Activated CD4-positive, alpha-beta T cell treated with anti-CD3 and anti-CD28 coated beads for 36 hours (primary cell): ENCODE results near the gene MYCBP2. TPM values are rescaled to one million over a fixed set of nuclear protein-coding genes. Genes with fewer than 3 reads are reported as not detected.
A peak's percentile ranks its signal among the peaks of the same experiment; 100 is the strongest.
"Not testable (repeated sequence)": the region's sequence is repeated elsewhere in the genome, so short reads cannot be mapped to it uniquely, and the experiment has no call there.

Experiments used
- ATAC-seq: fragments of 200-7000 bp; cut with Tn5 transposase; one replicate; pipeline ENCODE4 v1.10.0; 2021; ENCODE audit warnings: mild to moderate bottlenecking, moderate library complexity
- CTCF ChIA-PET: fragments of 350-600 bp; sonication (Branson Sonifier 250); formaldehyde crosslinking; loops from one replicate; lab custom pipeline; 2021; ENCODE audit warnings: antibody characterized with exemption; lab: Charles Lee
- POLR2A ChIA-PET: fragments of 350-600 bp; sonication (Branson Sonifier 250); formaldehyde crosslinking; loops from one replicate; lab custom pipeline; 2021; ENCODE audit warnings: antibody characterized with exemption, inconsistent platforms; lab: Charles Lee
- DNase-seq: peaks from one replicate; pipeline ENCODE4 v3.0.0-alpha.2; 2020
- H3K27ac Mint-ChIP-seq: one replicate; pipeline ENCODE4 v1.8.0; 2021; ENCODE audit warnings: mixed read lengths
- H3K27me3 Mint-ChIP-seq: one replicate; pipeline ENCODE4 v1.8.0; 2021; ENCODE audit warnings: mixed read lengths
- H3K36me3 Mint-ChIP-seq: one replicate; pipeline ENCODE4 v1.8.0; 2021; ENCODE audit warnings: low read depth, mixed read lengths
- H3K4me1 Mint-ChIP-seq: one replicate; pipeline ENCODE4 v1.8.0; 2021; ENCODE audit warnings: mixed read lengths
- H3K4me3 Mint-ChIP-seq: one replicate; pipeline ENCODE4 v1.8.0; 2021; ENCODE audit warnings: mild to moderate bottlenecking, moderate library complexity, mixed read lengths
- H3K9me3 Mint-ChIP-seq: one replicate; pipeline ENCODE4 v1.8.0; 2021; ENCODE audit warnings: low read depth, mixed read lengths
- intact Hi-C, 2 experiments: fragments of 100-400 bp; cut with DNase I in 1 of 2; cut with micrococcal nuclease in 1 of 2; formaldehyde crosslinking; loops; one replicate each; pipeline versions ENCODE4 v1.14.2 to v1.15.1; 2022 to 2024; cut with DNase I, micrococcal nuclease
- total RNA-seq, 2 experiments: library from RNA; stranded (reverse); gene quantifications; one replicate each; pipeline ENCODE4 v1.2.3, GENCODE V29; 2021

The MYCBP2 gene
- total RNA-seq, 2 experiments from 2014 or later = 71.3 to 85.9 TPM

DNA sequence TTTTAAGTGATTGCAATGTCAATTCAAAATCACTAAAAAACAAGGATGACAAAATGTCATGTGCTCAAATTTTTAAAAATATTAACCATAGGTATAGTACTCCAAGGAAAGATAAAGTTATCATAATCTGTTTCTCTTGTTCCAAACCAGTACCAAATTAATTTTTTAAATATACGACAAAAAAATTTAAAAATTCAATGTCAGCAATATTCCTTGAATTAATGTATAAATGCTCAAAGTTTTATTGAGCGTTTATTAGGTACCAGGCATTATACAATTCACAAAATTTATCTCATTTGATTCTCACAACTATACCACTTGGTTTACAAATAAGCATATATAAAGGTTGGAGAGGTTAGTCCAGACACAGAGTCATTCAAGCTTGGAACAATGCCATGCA lies 64.7 kb downstream of the MYCBP2 start:
- POLR2A ChIA-PET = no interaction called here
- Mint-ChIP-seq H3K9me3 (no peaks in the 10 kb centered on the region), H3K4me3 (no peak overlapping the region), H3K27ac (no peak overlapping the region), H3K36me3 (peaks cover 39% of the 10 kb centered on the region), H3K27me3 (no peaks in the 10 kb centered on the region), H3K4me1 (no peaks in the 10 kb centered on the region)
- no peak for DNase-seq
- ATAC-seq = no peak
- CTCF ChIA-PET = no interaction called here
- intact Hi-C loops = no loop called here

GRCh38 chr13:77250975-77251374 lies 75.9 kb downstream of the MYCBP2 start:
- Mint-ChIP-seq H3K4me1 (peaks cover 23% of the 10 kb centered on the region), H3K27ac (no peak overlapping the region), H3K36me3 (peaks cover 48% of the 10 kb centered on the region), H3K9me3 (no peaks in the 10 kb centered on the region), H3K4me3 (no peak overlapping the region), H3K27me3 (no peaks in the 10 kb centered on the region)
- ChIA-PET POLR2A (no interaction called here), CTCF (no interaction called here)
- no peak for ATAC-seq
- intact Hi-C loops = no loop called here
- no peak for DNase-seq

DNA sequence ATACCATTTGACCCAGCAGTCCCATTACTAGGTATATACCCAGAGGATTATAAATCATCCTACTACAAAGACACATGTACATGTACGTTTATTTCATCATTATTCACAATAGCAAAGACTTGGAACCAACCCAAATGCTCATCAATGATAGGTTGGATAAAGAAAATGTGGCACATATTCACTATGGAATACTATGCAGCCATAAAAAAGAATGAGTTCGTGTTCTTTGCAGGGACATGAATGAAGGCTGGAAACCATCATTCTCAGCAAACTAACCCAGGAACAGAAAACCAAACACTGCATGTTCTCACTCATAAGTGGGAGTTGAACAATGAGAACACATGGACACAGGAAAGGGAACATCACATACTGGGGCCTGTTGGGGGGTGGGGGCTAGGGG lies 81.7 kb downstream of the MYCBP2 start:
- ATAC-seq, H3K27me3 Mint-ChIP-seq, H3K4me3 Mint-ChIP-seq, intact Hi-C loops, H3K9me3 Mint-ChIP-seq, H3K27ac Mint-ChIP-seq, DNase-seq, CTCF ChIA-PET: not testable (repeated sequence)
- POLR2A ChIA-PET = interaction anchor here (0.5 kb wide), 1 partner anchor 66 kb away, joined by 4 read pairs; no protein-coding TSS in a partner anchor
- peaks cover 12% of the 10 kb centered on the region for H3K4me1 Mint-ChIP-seq
- peaks cover 56% of the 10 kb centered on the region for H3K36me3 Mint-ChIP-seq

DNA sequence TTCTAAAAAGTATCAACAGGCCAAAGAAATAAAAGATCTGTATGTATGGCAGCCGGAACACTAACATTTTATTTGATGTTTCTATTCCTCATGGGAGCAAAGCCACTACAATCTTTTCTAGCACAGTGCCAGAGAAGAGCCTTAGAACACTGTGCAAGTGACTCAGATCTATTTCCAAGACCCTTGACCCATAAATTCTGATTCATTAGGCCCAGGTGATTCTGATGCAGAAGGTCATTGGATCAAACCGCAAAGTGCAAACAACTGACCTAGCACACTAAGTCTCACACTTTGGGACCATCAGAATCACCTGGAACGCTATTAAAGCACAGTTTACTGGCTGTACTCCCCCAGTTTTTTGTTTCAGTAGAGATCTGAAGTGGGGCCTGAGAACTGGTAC lies 87.6 kb downstream of the MYCBP2 start:
- no peaks in the 10 kb centered on the region for H3K9me3 Mint-ChIP-seq
- intact Hi-C loops = no loop called here
- ATAC-seq (no peak), DNase-seq (no peak)
- no peak overlapping the region for H3K27ac Mint-ChIP-seq
- peaks cover 8% of the 10 kb centered on the region for H3K4me1 Mint-ChIP-seq
- no peaks in the 10 kb centered on the region for H3K27me3 Mint-ChIP-seq
- no peak overlapping the region for H3K4me3 Mint-ChIP-seq
- ChIA-PET CTCF (no interaction called here), POLR2A (no interaction called here)
- peaks cover 21% of the 10 kb centered on the region for H3K36me3 Mint-ChIP-seq

DNA sequence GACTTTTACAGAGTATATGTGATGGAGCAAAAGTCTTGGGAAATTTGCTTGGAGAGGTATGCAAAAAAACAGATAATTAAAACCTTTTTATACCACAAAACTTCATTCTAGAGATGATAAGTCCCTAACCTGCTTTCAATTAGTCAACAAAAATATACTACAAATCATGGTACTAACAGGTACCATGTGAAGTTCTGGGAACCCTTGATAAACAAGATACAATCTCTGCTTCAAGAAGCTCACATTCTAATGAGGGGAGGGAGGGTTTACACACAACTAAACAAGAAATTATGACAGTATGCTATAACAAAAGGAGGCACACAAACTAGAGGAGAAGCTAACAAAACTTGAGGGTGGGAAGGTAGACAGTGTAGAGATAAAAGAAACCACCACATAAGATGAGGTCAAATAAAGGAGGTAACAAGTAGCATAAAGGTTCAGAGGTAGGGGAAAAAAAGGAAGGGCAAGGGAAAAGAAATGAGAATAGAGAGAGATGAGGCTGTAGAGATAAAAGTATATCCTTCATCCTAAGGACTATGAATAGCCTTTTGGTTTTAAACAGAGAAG lies 91.4 kb downstream of the MYCBP2 start:
- DNase-seq (no peak), ATAC-seq (no peak)
- CTCF ChIA-PET = interaction anchor here (0.8 to 1.6 kb wide), 3 partner anchors 180 to 255 kb away, joined by 3 to 4 read pairs (median 3); no protein-coding TSS in a partner anchor
- Mint-ChIP-seq H3K27ac (no peak overlapping the region), H3K27me3 (no peaks in the 10 kb centered on the region), H3K4me1 (peaks cover 16% of the 10 kb centered on the region), H3K36me3 (peaks cover 24% of the 10 kb centered on the region), H3K9me3 (no peaks in the 10 kb centered on the region), H3K4me3 (no peak overlapping the region)
- POLR2A ChIA-PET = no interaction called here
- intact Hi-C loops = no loop called here

GRCh38 chr13:77233159-77233558 lies 93.7 kb downstream of the MYCBP2 start:
- CTCF ChIA-PET = interaction anchor here (0.9 kb wide), 1 partner anchor 9 kb away, joined by 3 read pairs; no protein-coding TSS in a partner anchor
- DNase-seq (no peak), ATAC-seq (no peak)
- H3K36me3 Mint-ChIP-seq = peaks cover 20% of the 10 kb centered on the region
- POLR2A ChIA-PET = no interaction called here
- no peak overlapping the region for H3K27ac Mint-ChIP-seq
- intact Hi-C loops = no loop called here
- H3K9me3 Mint-ChIP-seq = no peaks in the 10 kb centered on the region
- H3K27me3 Mint-ChIP-seq = no peaks in the 10 kb centered on the region
- H3K4me1 Mint-ChIP-seq = peaks cover 21% of the 10 kb centered on the region
- H3K4me3 Mint-ChIP-seq = no peak overlapping the region

GRCh38 chr13:77230560-77230959 lies 96.3 kb downstream of the MYCBP2 start:
- ATAC-seq = peak; percentile 63
- Mint-ChIP-seq H3K9me3 (no peaks in the 10 kb centered on the region), H3K4me3 (no peak overlapping the region), H3K36me3 (peaks cover 23% of the 10 kb centered on the region), H3K4me1 (peaks cover 19% of the 10 kb centered on the region), H3K27ac (peak overlapping the region; percentile 68), H3K27me3 (no peaks in the 10 kb centered on the region)
- intact Hi-C loops = no loop called here
- POLR2A ChIA-PET = no interaction called here
- CTCF ChIA-PET = interaction anchor here (1.3 kb wide), 1 partner anchor 12 kb away, joined by 3 read pairs; no protein-coding TSS in a partner anchor
- DNase-seq = peak; percentile 41

GRCh38 chr13:77225946-77226345 lies 100.9 kb downstream of the MYCBP2 start:
- Mint-ChIP-seq H3K9me3 (no peaks in the 10 kb centered on the region), H3K4me3 (no peak overlapping the region), H3K27ac (peak overlapping the region; percentile 40), H3K4me1 (peaks cover 35% of the 10 kb centered on the region), H3K27me3 (no peaks in the 10 kb centered on the region), H3K36me3 (peaks cover 32% of the 10 kb centered on the region)
- ATAC-seq = no peak
- intact Hi-C loops = no loop called here
- ChIA-PET POLR2A (no interaction called here), CTCF (no interaction called here)
- DNase-seq = no peak

DNA sequence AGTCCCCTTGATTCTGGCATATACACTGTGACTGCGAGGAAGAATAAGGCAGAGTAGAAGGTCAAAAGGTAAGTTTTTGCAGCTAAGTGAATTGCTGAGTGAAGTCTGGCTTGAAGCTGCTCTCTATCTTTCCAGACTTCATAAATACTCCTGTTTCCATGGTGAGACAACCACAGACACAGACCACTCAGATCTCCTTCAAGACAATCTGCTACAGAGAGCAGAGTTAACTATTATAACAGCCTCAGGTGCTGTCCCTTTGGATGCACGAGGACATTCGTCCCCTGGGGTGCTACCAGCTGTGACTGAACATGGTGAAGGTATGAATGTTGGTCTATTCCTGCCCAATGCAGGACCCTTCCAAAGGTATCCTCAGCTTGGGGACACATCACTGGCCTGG lies 104.0 kb downstream of the MYCBP2 start:
- intact Hi-C loops = no loop called here
- H3K4me3 Mint-ChIP-seq = no peak overlapping the region
- no peak for DNase-seq
- H3K27me3 Mint-ChIP-seq = no peaks in the 10 kb centered on the region
- peaks cover 26% of the 10 kb centered on the region for H3K36me3 Mint-ChIP-seq
- POLR2A ChIA-PET = no interaction called here
- H3K27ac Mint-ChIP-seq = no peak overlapping the region
- H3K4me1 Mint-ChIP-seq = peaks cover 33% of the 10 kb centered on the region
- ATAC-seq = no peak
- CTCF ChIA-PET = interaction anchor here (1.5 kb wide), 1 partner anchor 530 kb away, joined by 3 read pairs; no protein-coding TSS in a partner anchor
- no peaks in the 10 kb centered on the region for H3K9me3 Mint-ChIP-seq

GRCh38 chr13:77222000-77222690 lies 104.7 kb downstream of the MYCBP2 start:
- ChIA-PET CTCF (interaction anchor here (0.7 to 1.5 kb wide), 2 partner anchors 518 to 531 kb away, joined by 3 read pairs; no protein-coding TSS in a partner anchor), POLR2A (no interaction called here)
- H3K36me3 Mint-ChIP-seq = peaks cover 28% of the 10 kb centered on the region
- no peak overlapping the region for H3K27ac Mint-ChIP-seq
- DNase-seq (no peak), ATAC-seq (peak; percentile 58)
- H3K4me3 Mint-ChIP-seq = no peak overlapping the region
- intact Hi-C loops = no loop called here
- no peaks in the 10 kb centered on the region for H3K9me3 Mint-ChIP-seq
- H3K4me1 Mint-ChIP-seq = peaks cover 33% of the 10 kb centered on the region
- no peaks in the 10 kb centered on the region for H3K27me3 Mint-ChIP-seq

DNA sequence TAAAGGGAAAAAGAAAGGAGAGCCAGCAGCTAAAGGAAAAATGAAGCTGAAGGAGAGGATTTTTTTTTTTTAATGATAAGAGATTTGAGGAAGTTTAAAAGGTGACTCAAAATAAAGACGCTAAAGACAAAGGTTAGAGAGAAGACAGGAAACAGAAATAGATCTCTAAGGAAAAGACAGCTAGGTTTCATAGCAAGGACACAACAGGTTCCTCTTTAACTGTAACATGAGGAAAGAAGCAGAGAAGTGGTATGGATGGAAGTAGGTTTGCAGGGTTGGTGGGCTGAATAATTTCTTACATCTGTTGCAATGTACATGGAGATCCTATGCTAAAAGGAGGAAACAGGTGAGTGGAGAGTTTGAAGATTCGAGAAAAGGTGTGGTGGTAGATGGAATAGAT lies 107.5 kb downstream of the MYCBP2 start:
- Mint-ChIP-seq H3K36me3 (peaks cover 38% of the 10 kb centered on the region), H3K9me3 (no peaks in the 10 kb centered on the region), H3K4me1 (peaks cover 29% of the 10 kb centered on the region), H3K27ac (no peak overlapping the region), H3K4me3 (no peak overlapping the region), H3K27me3 (no peaks in the 10 kb centered on the region)
- DNase-seq = no peak
- ChIA-PET CTCF (interaction anchor here (0.6 to 2.1 kb wide), 4 partner anchors 9 to 259 kb away, joined by 3 to 7 read pairs (median 3); no protein-coding TSS in a partner anchor), POLR2A (interaction anchor here (0.6 kb wide), 2 partner anchors 41 to 150 kb away, joined by 3 read pairs; no protein-coding TSS in a partner anchor)
- no peak for ATAC-seq
- intact Hi-C loops = no loop called here

DNA sequence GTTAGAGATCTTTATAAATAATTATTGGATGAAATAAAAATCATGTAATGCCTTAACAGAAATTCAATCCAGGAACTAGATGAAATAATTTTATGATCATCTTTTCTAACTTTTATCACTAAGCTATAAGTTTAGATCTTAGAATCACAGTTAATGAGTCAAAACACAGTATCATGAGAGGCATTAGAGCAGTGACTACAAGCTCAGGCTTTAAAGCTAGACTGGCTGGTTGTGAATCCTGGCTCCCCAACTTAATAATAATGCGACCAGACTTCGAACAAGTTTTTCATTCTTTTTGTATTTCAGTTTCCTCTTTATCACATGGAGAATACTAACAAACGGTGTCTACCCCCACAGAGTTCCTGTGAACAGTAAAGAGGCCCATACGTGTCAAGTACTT lies 108.6 kb downstream of the MYCBP2 start:
- ATAC-seq (peak; percentile 50), DNase-seq (no peak)
- peaks cover 41% of the 10 kb centered on the region for H3K36me3 Mint-ChIP-seq
- H3K9me3 Mint-ChIP-seq = no peaks in the 10 kb centered on the region
- ChIA-PET POLR2A (no interaction called here), CTCF (interaction anchor here (1.2 kb wide), 1 partner anchor 13 kb away, joined by 3 read pairs; no protein-coding TSS in a partner anchor)
- intact Hi-C loops = no loop called here
- H3K27me3 Mint-ChIP-seq = no peaks in the 10 kb centered on the region
- no peak overlapping the region for H3K4me3 Mint-ChIP-seq
- no peak overlapping the region for H3K27ac Mint-ChIP-seq
- H3K4me1 Mint-ChIP-seq = peaks cover 36% of the 10 kb centered on the region
